Measurements from ENCODE around the gene NFE2L2.
"Not testable (repeated sequence)": the region's sequence is repeated elsewhere in the genome, so short reads cannot be mapped to it uniquely, and the experiment has no call there.

The NFE2L2 gene

GRCh38 chr2:177261116-177262060 lies 3.1 kb downstream of the NFE2L2 start:
- no peak for DNase-seq (ENCODE audit: extremely low spot score, insufficient read length, low read depth)
- no peak for FAIRE-seq

GRCh38 chr2:177260379-177260778 lies 4.1 kb downstream of the NFE2L2 start:
- DNase-seq (ENCODE audit: extremely low spot score, insufficient read length, low read depth) = no peak
- no peak for FAIRE-seq

- FAIRE-seq (no peak), DNase-seq (ENCODE audit: extremely low spot score, insufficient read length, low read depth) (no peak)
Observed at GRCh38 chr2:177258059-177258458, 6.5 kb downstream of the NFE2L2 start.

GRCh38 chr2:177257471-177257870 lies 7.1 kb downstream of the NFE2L2 start:
- FAIRE-seq (no peak), DNase-seq (ENCODE audit: extremely low spot score, insufficient read length, low read depth) (no peak)

- DNase-seq (ENCODE audit: extremely low spot score, insufficient read length, low read depth) = no peak
- no peak for FAIRE-seq
Observed at GRCh38 chr2:177256695-177257094, 7.8 kb downstream of the NFE2L2 start.

GRCh38 chr2:177256026-177256425 lies 8.5 kb downstream of the NFE2L2 start:
- no peak for DNase-seq (ENCODE audit: extremely low spot score, insufficient read length, low read depth)
- no peak for FAIRE-seq

- FAIRE-seq (no peak), DNase-seq (ENCODE audit: extremely low spot score, insufficient read length, low read depth) (no peak)
Observed at GRCh38 chr2:177255227-177255601, 9.3 kb downstream of the NFE2L2 start.

GRCh38 chr2:177254433-177255226 lies 9.9 kb downstream of the NFE2L2 start:
- no peak for FAIRE-seq

GRCh38 chr2:177253704-177254103 lies 10.8 kb downstream of the NFE2L2 start:
- DNase-seq (ENCODE audit: extremely low spot score, insufficient read length, low read depth) = no peak
- no peak for FAIRE-seq

More at GRCh38 chr2:177254433-177255226, 9.9 kb downstream of the NFE2L2 start:
- no peak for DNase-seq (ENCODE audit: extremely low spot score, insufficient read length, low read depth)

- DNase-seq (ENCODE audit: extremely low spot score, insufficient read length, low read depth) (no peak), FAIRE-seq (no peak)
Observed at GRCh38 chr2:177252808-177253531, 11.6 kb downstream of the NFE2L2 start.

GRCh38 chr2:177251165-177251542 lies 13.4 kb downstream of the NFE2L2 start:
- FAIRE-seq (no peak), DNase-seq (ENCODE audit: extremely low spot score, insufficient read length, low read depth) (no peak)

- FAIRE-seq = no peak
Observed at GRCh38 chr2:177250461-177250860, 14.1 kb downstream of the NFE2L2 start.

GRCh38 chr2:177249038-177249437 lies 15.5 kb downstream of the NFE2L2 start:
- FAIRE-seq (no peak), DNase-seq (ENCODE audit: extremely low spot score, insufficient read length, low read depth) (no peak)

More at GRCh38 chr2:177250461-177250860, 14.1 kb downstream of the NFE2L2 start:
- DNase-seq (ENCODE audit: extremely low spot score, insufficient read length, low read depth) = no peak

GRCh38 chr2:177247693-177248262 lies 16.7 kb downstream of the NFE2L2 start:
- FAIRE-seq = no peak
- no peak for DNase-seq (ENCODE audit: extremely low spot score, insufficient read length, low read depth)

- not testable (repeated sequence) for DNase-seq (ENCODE audit: extremely low spot score, insufficient read length, low read depth); FAIRE-seq
Observed at GRCh38 chr2:177246523-177247030, 17.9 kb downstream of the NFE2L2 start.

GRCh38 chr2:177246000-177246399 lies 18.5 kb downstream of the NFE2L2 start:
- FAIRE-seq (no peak), DNase-seq (ENCODE audit: extremely low spot score, insufficient read length, low read depth) (no peak)

- DNase-seq (ENCODE audit: extremely low spot score, insufficient read length, low read depth) (no peak), FAIRE-seq (no peak)
Observed at GRCh38 chr2:177245010-177245422, 19.5 kb downstream of the NFE2L2 start.

GRCh38 chr2:177244244-177244771 lies 20.2 kb downstream of the NFE2L2 start:
- DNase-seq (ENCODE audit: extremely low spot score, insufficient read length, low read depth) (no peak), FAIRE-seq (no peak)

GRCh38 chr2:177243476-177243875 lies 21.1 kb downstream of the NFE2L2 start:
- no peak for FAIRE-seq
- no peak for DNase-seq (ENCODE audit: extremely low spot score, insufficient read length, low read depth)
